ENCODE measurements around the gene SPEN. TPM values are rescaled to one million over a fixed set of nuclear protein-coding genes. Genes with fewer than 3 reads are reported as not detected.
A peak's percentile ranks its signal among the peaks of the same experiment; 100 is the strongest.

SPEN gene
- total RNA-seq, 1 donor from 2014 or later = 55.2 TPM

DNA sequence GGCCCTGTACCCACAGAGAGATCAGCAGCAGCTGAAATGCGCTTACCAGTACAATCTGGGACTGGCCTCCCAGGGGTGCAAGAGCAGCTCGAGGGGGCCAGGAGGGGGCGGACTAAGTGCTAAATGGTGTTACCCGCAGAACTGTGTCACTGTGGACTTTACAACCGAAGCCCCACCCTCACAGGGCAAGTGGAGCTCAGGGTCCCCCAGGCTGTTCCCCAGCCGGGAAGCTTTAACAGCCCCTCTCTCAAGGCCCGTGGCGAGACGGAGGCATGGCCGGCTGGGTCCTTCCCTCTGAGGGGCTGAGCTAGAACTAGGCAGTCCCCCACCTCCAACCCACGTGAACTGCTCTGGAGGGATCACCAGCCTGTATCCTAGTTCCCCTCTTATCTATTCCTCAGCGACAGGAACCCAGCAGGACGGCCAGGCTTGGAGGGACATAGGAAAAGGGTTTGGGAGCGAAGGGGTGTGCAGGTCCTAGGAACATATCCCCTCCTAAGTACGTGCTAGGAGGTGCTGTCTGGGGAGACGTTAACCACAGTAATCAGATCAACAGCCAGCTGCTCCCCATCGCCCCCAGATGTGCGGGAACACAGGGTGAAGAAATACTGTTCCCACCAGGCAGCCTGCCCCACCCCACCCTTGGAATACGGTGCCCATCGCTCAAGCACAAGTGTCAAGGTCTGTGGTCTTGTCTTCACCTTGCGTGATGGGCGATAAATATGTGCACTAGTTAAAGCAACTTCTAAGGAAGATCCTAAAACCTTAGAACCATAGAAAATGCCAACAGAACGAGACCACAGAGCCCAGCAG lies 104.0 kb downstream of the SPEN start:
- TF ChIP-seq, protein P1, sequence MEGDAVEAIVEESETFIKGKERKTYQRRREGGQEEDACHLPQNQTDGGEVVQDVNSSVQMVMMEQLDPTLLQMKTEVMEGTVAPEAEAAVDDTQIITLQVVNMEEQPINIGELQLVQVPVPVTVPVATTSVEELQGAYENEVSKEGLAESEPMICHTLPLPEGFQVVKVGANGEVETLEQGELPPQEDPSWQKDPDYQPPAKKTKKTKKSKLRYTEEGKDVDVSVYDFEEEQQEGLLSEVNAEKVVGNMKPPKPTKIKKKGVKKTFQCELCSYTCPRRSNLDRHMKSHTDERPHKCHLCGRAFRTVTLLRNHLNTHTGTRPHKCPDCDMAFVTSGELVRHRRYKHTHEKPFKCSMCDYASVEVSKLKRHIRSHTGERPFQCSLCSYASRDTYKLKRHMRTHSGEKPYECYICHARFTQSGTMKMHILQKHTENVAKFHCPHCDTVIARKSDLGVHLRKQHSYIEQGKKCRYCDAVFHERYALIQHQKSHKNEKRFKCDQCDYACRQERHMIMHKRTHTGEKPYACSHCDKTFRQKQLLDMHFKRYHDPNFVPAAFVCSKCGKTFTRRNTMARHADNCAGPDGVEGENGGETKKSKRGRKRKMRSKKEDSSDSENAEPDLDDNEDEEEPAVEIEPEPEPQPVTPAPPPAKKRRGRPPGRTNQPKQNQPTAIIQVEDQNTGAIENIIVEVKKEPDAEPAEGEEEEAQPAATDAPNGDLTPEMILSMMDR (IDR thresholded peaks at IDR 0.05) = no peak
- Histone ChIP-seq H3K4me3 (no peak overlapping the region), H3K9me3 (no peaks in the 10 kb centered on the region), H3K36me3 (peaks cover 0 to 16% of the 10 kb centered on the region in 2 donors), H3K27ac (peak overlapping the region; percentile 96), H3K4me1 (peaks cover 77% of the 10 kb centered on the region), H3K27me3 (no peaks in the 10 kb centered on the region)
- intact Hi-C loops (cut with DNase I) = no loop called here
- no peak for DNase-seq (ENCODE audit: extremely low spot score in 2 of 2)

DNA sequence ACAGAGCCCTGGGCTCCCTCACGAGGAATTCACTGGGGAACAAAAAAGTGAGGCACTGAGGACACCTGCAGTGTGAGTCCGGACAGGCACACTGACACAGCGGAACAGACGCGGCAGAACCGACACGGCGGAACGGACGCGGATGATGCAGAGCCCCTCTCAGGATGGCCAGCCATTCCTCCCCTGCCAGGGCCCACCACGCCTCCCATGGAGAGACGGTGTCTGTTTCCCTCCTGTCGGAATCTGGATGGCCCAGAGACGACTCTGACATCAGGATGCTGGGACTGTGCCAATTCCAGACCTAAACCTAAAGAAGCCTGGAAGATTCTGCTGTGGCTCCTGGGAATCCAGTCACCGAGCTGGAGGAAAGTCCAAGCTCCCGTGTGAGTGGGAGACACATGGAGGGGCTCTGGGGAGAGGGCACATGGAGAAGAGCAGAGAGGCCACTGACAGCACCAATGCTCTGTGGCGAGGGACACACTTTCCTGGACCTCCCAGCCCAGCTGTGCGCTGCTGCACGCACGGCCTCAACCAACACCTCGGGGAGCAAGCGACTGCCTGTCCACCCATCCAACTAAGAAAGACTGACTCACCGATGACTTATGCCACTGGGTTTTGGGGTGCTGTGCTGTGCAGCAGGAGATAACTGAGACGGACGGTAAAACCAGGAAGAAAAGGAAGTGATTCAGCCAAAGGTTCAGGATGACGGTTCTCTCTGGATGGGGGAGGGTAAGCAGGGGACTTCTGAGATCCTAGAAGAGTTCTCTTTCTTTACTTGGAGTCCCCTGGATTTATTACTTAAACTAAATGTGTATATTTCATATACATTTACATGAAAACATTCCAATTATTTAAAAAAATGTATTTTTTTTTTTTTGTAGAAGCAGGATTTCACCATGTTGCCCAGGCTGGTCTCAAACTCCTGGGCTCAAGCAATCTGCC lies 105.1 kb downstream of the SPEN start:
- Histone ChIP-seq H3K4me3 (no peak overlapping the region), H3K9me3 (no peaks in the 10 kb centered on the region), H3K27ac (peak overlapping the region; percentile 96), H3K36me3 (peaks cover 0 to 6% of the 10 kb centered on the region in 2 donors), H3K27me3 (no peaks in the 10 kb centered on the region), H3K4me1 (peaks cover 79% of the 10 kb centered on the region)
- TF ChIP-seq POLR2AphosphoS5 (IDR thresholded peaks at IDR 0.05; ENCODE audit: insufficient read depth in 1 of 2, low read depth in 1 of 2) = peak; percentile 50 to 81
- TF ChIP-seq POLR2A (IDR thresholded peaks at IDR 0.05) = no peak
- DNase-seq (ENCODE audit: extremely low spot score in 2 of 2) = no peak
- intact Hi-C loops (cut with DNase I) = no loop called here

DNA sequence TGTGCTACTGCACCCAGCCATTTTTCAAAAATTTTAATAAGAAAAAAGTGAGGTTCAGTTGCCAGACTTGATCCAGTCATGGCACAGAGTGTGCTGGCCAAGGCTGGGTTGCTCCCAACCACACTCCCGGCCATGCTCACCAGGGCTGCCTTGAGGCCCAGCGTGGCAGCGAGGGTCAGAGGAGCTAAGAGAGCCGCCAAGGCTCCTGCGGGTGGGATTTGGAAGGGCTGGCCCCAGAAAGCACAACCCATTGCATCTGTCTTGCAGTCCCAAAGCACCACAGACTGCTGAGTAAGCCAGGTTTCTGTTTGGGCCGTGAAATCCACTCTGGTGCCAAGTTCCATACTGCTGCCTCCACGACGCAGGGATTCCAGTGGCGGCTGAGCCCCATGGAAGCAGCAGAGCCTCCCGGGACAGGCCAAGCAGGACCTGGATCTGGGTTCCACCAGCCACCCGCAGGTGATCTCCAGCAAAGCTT lies 105.8 kb downstream of the SPEN start:
- H3K36me3 ChIP-seq = no peaks in the 10 kb centered on the region
- TF ChIP-seq POLR2A (IDR thresholded peaks at IDR 0.05) (no peak), POLR2AphosphoS5 (IDR thresholded peaks at IDR 0.05; ENCODE audit: insufficient read depth in 1 of 2, low read depth in 1 of 2) (no peak)
- TF ChIP-seq, protein P1 (IDR thresholded peaks at IDR 0.05) = no peak
- no peak overlapping the region for H3K4me3 ChIP-seq
- H3K27ac ChIP-seq = peak overlapping the region; percentile 96
- H3K9me3 ChIP-seq = no peaks in the 10 kb centered on the region
- peaks cover 81% of the 10 kb centered on the region for H3K4me1 ChIP-seq
- DNase-seq (ENCODE audit: extremely low spot score in 2 of 2) = no peak
- intact Hi-C loops (cut with DNase I) = no loop called here
- no peaks in the 10 kb centered on the region for H3K27me3 ChIP-seq

DNA sequence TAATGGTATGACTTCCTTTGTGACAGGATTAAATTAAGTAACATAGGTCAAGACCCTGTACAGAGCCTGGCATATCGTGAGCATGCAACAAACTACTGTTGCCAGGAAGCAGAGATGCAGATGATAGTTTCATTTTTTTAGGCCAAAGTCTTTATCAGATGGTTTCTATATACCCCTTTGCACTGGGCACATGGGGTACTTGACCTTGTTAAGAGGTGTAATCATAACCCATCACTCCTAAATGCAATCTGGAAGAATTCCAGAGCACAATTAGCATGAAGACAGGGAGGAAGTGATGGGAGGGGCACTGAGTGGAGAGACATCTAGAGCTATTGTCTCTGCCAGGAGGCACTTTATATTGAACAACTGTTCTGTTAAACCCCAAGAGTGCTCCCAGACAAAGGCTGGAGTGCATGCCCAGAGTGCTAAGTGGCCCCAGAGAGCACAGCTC lies 106.3 kb downstream of the SPEN start:
- intact Hi-C loops (cut with DNase I) = no loop called here
- H3K4me1 ChIP-seq = peaks cover 81% of the 10 kb centered on the region
- no peaks in the 10 kb centered on the region for H3K9me3 ChIP-seq
- no peak overlapping the region for H3K4me3 ChIP-seq
- no peaks in the 10 kb centered on the region for H3K36me3 ChIP-seq
- TF ChIP-seq POLR2AphosphoS5 (IDR thresholded peaks at IDR 0.05; ENCODE audit: insufficient read depth in 1 of 2, low read depth in 1 of 2) = no peak
- no peaks in the 10 kb centered on the region for H3K27me3 ChIP-seq
- peak overlapping the region; percentile 96 for H3K27ac ChIP-seq
- no peak for DNase-seq (ENCODE audit: extremely low spot score in 2 of 2)

DNA sequence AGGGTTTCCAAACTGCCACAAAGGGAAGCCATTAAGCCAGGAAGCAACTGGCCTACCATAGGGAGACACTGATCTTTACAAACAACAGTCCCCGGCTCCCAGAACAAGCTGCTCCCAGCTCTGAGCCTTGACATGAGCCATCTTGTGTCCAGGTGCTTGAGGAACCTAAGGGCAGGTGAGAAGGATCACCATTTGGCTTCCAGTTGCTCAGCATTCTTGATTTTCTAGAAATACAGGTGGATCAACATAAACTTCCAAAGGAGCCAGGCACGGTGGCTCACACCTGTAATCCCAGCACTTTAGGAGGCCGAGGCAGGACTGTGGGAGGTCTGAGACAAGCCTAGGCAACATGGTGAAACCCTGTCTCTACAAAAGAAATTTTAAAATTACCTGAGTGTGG lies 106.8 kb downstream of the SPEN start:
- H3K4me3 ChIP-seq = no peak overlapping the region
- H3K36me3 ChIP-seq = no peaks in the 10 kb centered on the region
- intact Hi-C loops (cut with DNase I) = no loop called here
- H3K9me3 ChIP-seq = no peaks in the 10 kb centered on the region
- H3K4me1 ChIP-seq = peaks cover 81% of the 10 kb centered on the region
- DNase-seq (ENCODE audit: extremely low spot score in 2 of 2) = no peak
- no peaks in the 10 kb centered on the region for H3K27me3 ChIP-seq
- no peak overlapping the region for H3K27ac ChIP-seq
- TF ChIP-seq, protein P1 (IDR thresholded peaks at IDR 0.05) = no peak
- no peak for TF ChIP-seq POLR2A (IDR thresholded peaks at IDR 0.05)
- TF ChIP-seq POLR2AphosphoS5 (IDR thresholded peaks at IDR 0.05; ENCODE audit: insufficient read depth in 1 of 2, low read depth in 1 of 2) = no peak

All from vagina (tissue), 2 donors.